Loucy (cell line): ENCODE data around the gene ARHGAP6.

ENCODE experiments used
- H2AFZ ChIP-seq: fragments of 200-600 bp; sonication (generic); 2 replicates; pipeline ENCODE4 v1.6.0; 2016; ENCODE audit warnings: antibody characterized with exemption, mild to moderate bottlenecking, low read length, moderate library complexity
- H3F3A ChIP-seq: fragments of 200-600 bp; 2 replicates; pipeline ENCODE4 v1.6.0; 2016; ENCODE audit warnings: antibody characterized with exemption, low read depth, mild to moderate bottlenecking
- H3K27me3 ChIP-seq: fragments of 200-600 bp; sonication (generic); 2 replicates; pipeline ENCODE4 v1.6.1; 2014; ENCODE audit warnings: low read length, mild to moderate bottlenecking; ENCODE audit not compliant: insufficient read depth, poor library complexity, severe bottlenecking
- H3K36me3 ChIP-seq: fragments of 200-600 bp; sonication (generic); 2 replicates; pipeline ENCODE4 v1.6.1; 2016; ENCODE audit warnings: low read length; ENCODE audit not compliant: insufficient read depth
- H3K4me1 ChIP-seq: fragments of 200-600 bp; sonication (generic); 2 replicates; pipeline ENCODE4 v1.5.1; 2014; ENCODE audit warnings: low read length, mild to moderate bottlenecking; ENCODE audit not compliant: insufficient read depth, poor library complexity, severe bottlenecking
- H3K4me2 ChIP-seq: fragments of 200-600 bp; sonication (generic); 2 replicates; pipeline ENCODE4 v1.6.0; 2014; ENCODE audit warnings: antibody characterized with exemption, low read length, low read depth, mild to moderate bottlenecking; ENCODE audit not compliant: poor library complexity, severe bottlenecking
- H3K4me3 ChIP-seq: fragments of 200-600 bp; sonication (generic); 2 replicates; pipeline ENCODE4 v1.5.1; 2014; ENCODE audit warnings: low read length, mild to moderate bottlenecking, mixed read lengths; ENCODE audit not compliant: poor library complexity, severe bottlenecking
- H3K79me2 ChIP-seq: fragments of 200-600 bp; sonication (generic); 2 replicates; pipeline ENCODE4 v1.6.1; 2014; ENCODE audit warnings: low read length; ENCODE audit not compliant: insufficient read depth
- H3K9ac ChIP-seq: fragments of 200-600 bp; sonication (generic); 2 replicates; pipeline ENCODE4 v1.6.0; 2014; ENCODE audit warnings: mild to moderate bottlenecking, low read depth, low read length, moderate library complexity; ENCODE audit not compliant: poor library complexity, severe bottlenecking
- H3K9me2 ChIP-seq: fragments of 200-600 bp; sonication (generic); replicated peaks from 2 replicates; pipeline ENCODE4 v1.6.1; 2016; ENCODE audit warnings: low read depth, low read length, mixed read lengths
- H3K9me3 ChIP-seq: fragments of 200-600 bp; sonication (generic); 2 replicates; pipeline ENCODE4 v1.6.1; 2014; ENCODE audit warnings: mild to moderate bottlenecking, antibody characterized with exemption, low read length, low read depth; ENCODE audit not compliant: insufficient read depth
- H4K20me1 ChIP-seq: fragments of 200-600 bp; sonication (generic); 2 replicates; pipeline ENCODE4 v1.6.0; 2014; ENCODE audit warnings: antibody characterized with exemption, low read length, mild to moderate bottlenecking; ENCODE audit not compliant: insufficient read depth, poor library complexity, severe bottlenecking
- CTCF ChIP-seq: fragments of 200-600 bp; sonication (generic); conservative IDR thresholded peaks from 2 replicates; pipeline ENCODE4 v1.5.1; 2014; ENCODE audit warnings: mild to moderate bottlenecking, antibody characterized with exemption, low read length
- EZH2phosphoT487 ChIP-seq: fragments of 200-600 bp; IDR thresholded peaks from 2 replicates; pipeline ENCODE4 v1.6.1; 2018; ENCODE audit warnings: antibody characterized with exemption, mild to moderate bottlenecking, moderate library complexity, borderline replicate concordance

Gene ARHGAP6

DNA sequence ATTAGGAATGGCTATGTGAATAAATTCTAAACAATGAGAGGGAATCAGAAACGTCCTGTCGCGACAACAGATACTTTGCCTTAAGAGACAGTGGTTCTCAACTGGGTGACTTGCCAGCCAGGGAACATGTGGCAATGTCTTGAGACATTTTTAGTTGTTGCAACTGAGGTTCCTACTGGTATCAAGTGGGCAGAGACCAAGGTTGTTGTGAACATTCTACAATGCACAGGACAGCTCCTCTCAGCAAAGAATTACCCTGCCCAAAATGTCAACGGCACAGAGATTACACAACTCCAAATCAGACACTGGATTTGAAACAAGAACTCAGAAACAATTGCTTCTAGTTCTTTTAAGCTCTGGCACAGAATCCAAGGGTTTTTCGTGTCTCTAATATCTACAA, 128.6 kb downstream of the ARHGAP6 start:
- Histone ChIP-seq H3K79me2 (no peaks in the 10 kb centered on the region), H3K9me2 (no peaks in the 10 kb centered on the region), H3K4me2 (no peak overlapping the region), H3F3A (no peaks in the 10 kb centered on the region), H3K27me3 (no peaks in the 10 kb centered on the region), H3K9ac (no peak overlapping the region), H3K36me3 (no peaks in the 10 kb centered on the region), H2AFZ (no peak overlapping the region), H3K4me3 (no peak overlapping the region), H3K4me1 (no peaks in the 10 kb centered on the region), H3K9me3 (no peaks in the 10 kb centered on the region), H4K20me1 (no peaks in the 10 kb centered on the region)
- TF ChIP-seq EZH2phosphoT487 (no peak), CTCF (no peak)

GRCh38 chrX:11535156-11535919, 130.4 kb downstream of the ARHGAP6 start:
- no peaks in the 10 kb centered on the region for H3K36me3 ChIP-seq
- H3K79me2 ChIP-seq, result no peaks in the 10 kb centered on the region
- no peak overlapping the region for H3K4me3 ChIP-seq
- H3K4me1 ChIP-seq, result no peaks in the 10 kb centered on the region
- H4K20me1 ChIP-seq, result no peaks in the 10 kb centered on the region
- no peaks in the 10 kb centered on the region for H3K9me2 ChIP-seq
- H3K9me3 ChIP-seq, result no peaks in the 10 kb centered on the region
- H3K4me2 ChIP-seq, result no peak overlapping the region
- H3K27me3 ChIP-seq, result no peaks in the 10 kb centered on the region
- H2AFZ ChIP-seq, result no peak overlapping the region
- TF ChIP-seq CTCF, result no peak
- no peak for TF ChIP-seq EZH2phosphoT487
- H3K9ac ChIP-seq, result no peak overlapping the region
- no peaks in the 10 kb centered on the region for H3F3A ChIP-seq

DNA sequence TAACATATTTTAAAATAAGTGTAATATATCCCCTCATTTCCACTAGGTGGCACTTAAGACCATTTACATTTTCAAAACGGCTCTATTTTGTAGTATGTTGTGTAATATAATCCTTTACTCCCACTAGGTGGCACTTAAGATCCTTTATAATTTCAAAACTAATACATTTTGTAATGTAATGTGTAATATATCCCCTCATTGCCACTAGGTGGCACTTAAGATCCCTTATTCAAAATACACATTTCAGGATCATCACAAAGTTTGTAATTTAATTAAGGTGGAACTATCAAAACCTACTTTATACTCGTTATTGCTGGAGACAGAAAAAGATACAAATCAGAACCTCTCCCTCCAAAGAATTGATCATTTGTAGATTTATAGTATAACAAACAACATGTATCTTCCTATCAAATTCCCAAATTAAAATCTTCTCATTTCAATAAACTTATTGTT, 132.5 kb downstream of the ARHGAP6 start:
- H3K4me2 ChIP-seq, result peak overlapping the region; percentile 27
- H3K79me2 ChIP-seq, result no peaks in the 10 kb centered on the region
- no peaks in the 10 kb centered on the region for H3K9me3 ChIP-seq
- TF ChIP-seq CTCF, result peak; percentile 83
- TF ChIP-seq EZH2phosphoT487, result no peak
- H3K9ac ChIP-seq, result no peak overlapping the region
- no peak overlapping the region for H3K4me3 ChIP-seq
- H4K20me1 ChIP-seq, result no peaks in the 10 kb centered on the region
- no peaks in the 10 kb centered on the region for H3K36me3 ChIP-seq
- no peaks in the 10 kb centered on the region for H3K9me2 ChIP-seq
- H3F3A ChIP-seq, result no peaks in the 10 kb centered on the region
- no peaks in the 10 kb centered on the region for H3K27me3 ChIP-seq
- no peak overlapping the region; the same call in 1 of the 2 replicates for H2AFZ ChIP-seq
- H3K4me1 ChIP-seq, result no peaks in the 10 kb centered on the region
